ENCODE measurements around the gene FAM50A. TPM values are rescaled to one million over a fixed set of nuclear protein-coding genes. Genes with fewer than 3 reads are reported as not detected.

FAM50A gene
- total and polyA plus RNA-seq, 2 of the 4 experiments (the other 2 are of a cell fraction) = 46.4 to 119 TPM

GRCh38 chrX:154495472-154495922, 51.6 kb downstream of the FAM50A start:
- H3K23ac ChIP-seq (ENCODE audit: low read depth, low read length) = no peak overlapping the region
- in situ Hi-C loops (cut with MboI; ENCODE audit: low sequenced_read_pairs) = no loop called here
- H3K27ac ChIP-seq (ENCODE audit: insufficient read depth, low read length) = no peak overlapping the region
- no peak overlapping the region for H2BK15ac ChIP-seq (ENCODE audit: low read depth, low read length)
- no peak overlapping the region for H3K4me2 ChIP-seq (ENCODE audit: low read depth, low read length)
- H3K4me3 ChIP-seq (ENCODE audit: insufficient read depth, low read depth, low read length) = no peak overlapping the region
- ATAC-seq (ENCODE audit: low read depth) (no peak), DNase-seq (no peak)
- no peaks in the 10 kb centered on the region for H4K20me1 ChIP-seq (ENCODE audit: insufficient read depth, low read length)
- H2AFZ ChIP-seq (replicated peaks; ENCODE audit: low read length, poor library complexity) = no peak overlapping the region
- ChIA-PET POLR2A (ENCODE audit: unreplicated experiment) (no interaction called here), CTCF (no interaction called here)
- no peaks in the 10 kb centered on the region for H3K79me1 ChIP-seq (ENCODE audit: low read depth in 1 of 2, low read length in 2 of 2)
- no peak overlapping the region for H3K9ac ChIP-seq (ENCODE audit: low read depth, low read length)
- no peaks in the 10 kb centered on the region for H3K4me1 ChIP-seq (ENCODE audit: control insufficient read depth, insufficient read depth, low read length)
- dilution Hi-C loops (cut with HindIII; ENCODE audit: low sequenced_read_pairs, unreplicated experiment) = no loop called here
- no peak overlapping the region for H3K18ac ChIP-seq (ENCODE audit: low read depth, low read length)
- no peaks in the 10 kb centered on the region for H3K9me3 ChIP-seq (ENCODE audit: control insufficient read depth, insufficient read depth, low read length)
- no peak overlapping the region for H2AK9ac ChIP-seq (replicated peaks; ENCODE audit: low read depth, low read length, poor library complexity)
- no peak overlapping the region for H4K5ac ChIP-seq (ENCODE audit: low read depth, low read length)
- no peaks in the 10 kb centered on the region for H3K36me3 ChIP-seq (ENCODE audit: control insufficient read depth, insufficient read depth, low read length)
- H3K9me1 ChIP-seq (ENCODE audit: insufficient read depth, low read length) = no peaks in the 10 kb centered on the region
- H3K56ac ChIP-seq (ENCODE audit: extremely low read depth, insufficient read depth, low read length) = no peak overlapping the region
- no TSS peak for BruUV-seq (replicated peaks)
- no peak overlapping the region for H2BK20ac ChIP-seq (ENCODE audit: low read depth, low read length)
- intact Hi-C loops (cut with micrococcal nuclease) = no loop called here
- no CpG with 5 or more reads among the region's 6 CpGs for WGBS, 2 experiments (ENCODE audit: extremely low coverage in 2 of 2, insufficient read length in 1 of 2)
- no peak overlapping the region for H3K14ac ChIP-seq (replicated peaks; ENCODE audit: low read depth, low read length)
- H3K4ac ChIP-seq (ENCODE audit: low read depth, low read length) = no peak overlapping the region
- H2BK120ac ChIP-seq (ENCODE audit: low read depth, low read length) = no peak overlapping the region
- no peak overlapping the region for H2BK5ac ChIP-seq (ENCODE audit: low read depth, low read length, poor library complexity, severe bottlenecking)
- H4K8ac ChIP-seq (ENCODE audit: low read depth in 2 of 2, low read length in 2 of 2) = no peak overlapping the region
- H2AK5ac ChIP-seq (ENCODE audit: low read depth, low read length) = no peak overlapping the region
- H4K91ac ChIP-seq (ENCODE audit: insufficient read depth, low read depth, low read length) = no peak overlapping the region
- no peak for TF ChIP-seq RAD21 (IDR thresholded peaks at IDR 0.05; ENCODE audit: low read length)
- TF ChIP-seq RFX5 (IDR thresholded peaks at IDR 0.05; ENCODE audit: low read depth, low read length) = no peak
- no peak for TF ChIP-seq MAZ (IDR thresholded peaks at IDR 0.05; ENCODE audit: borderline replicate concordance, low read depth, low read length)
- no peak for TF ChIP-seq CHD1 (IDR thresholded peaks at IDR 0.05; ENCODE audit: low read depth, low read length)
- TF ChIP-seq FOS (IDR thresholded peaks at IDR 0.05; ENCODE audit: low read depth, low read length) = no peak
- no peak for TF ChIP-seq MXI1 (IDR thresholded peaks at IDR 0.05; ENCODE audit: borderline replicate concordance, low read depth, low read length)
- no peak for TF ChIP-seq CEBPB (IDR thresholded peaks at IDR 0.05; ENCODE audit: low read depth, low read length)
- no peak for TF ChIP-seq ELK1 (IDR thresholded peaks at IDR 0.05; ENCODE audit: borderline replicate concordance, low read depth, low read length)
- no peak for TF ChIP-seq BHLHE40 (IDR thresholded peaks at IDR 0.05; ENCODE audit: low read depth, low read length)
- TF ChIP-seq MAFK (IDR thresholded peaks at IDR 0.05; ENCODE audit: low read depth, low read length) = no peak
- no peak for TF ChIP-seq NFE2L2 (IDR thresholded peaks at IDR 0.05; ENCODE audit: low read depth, low read length)
- TF ChIP-seq CTCF (conservative IDR thresholded peaks at IDR 0.05; ENCODE audit: low read depth, low read length) = no peak
- no peak for TF ChIP-seq POLR2A (IDR thresholded peaks at IDR 0.05; ENCODE audit: low read depth, low read length)
- no peak for TF ChIP-seq USF2 (IDR thresholded peaks at IDR 0.05; ENCODE audit: low read depth, low read length)
- no peak for TF ChIP-seq RCOR1 (IDR thresholded peaks at IDR 0.05; ENCODE audit: insufficient replicate concordance, low read length)
- TF ChIP-seq SMC3 (IDR thresholded peaks at IDR 0.05; ENCODE audit: low read depth, low read length) = no peak
- no peaks in the 10 kb centered on the region for H3K27me3 ChIP-seq (ENCODE audit: control insufficient read depth, insufficient read depth, low read length)
